NCI-H69 (cell line): ENCODE data around the gene PTH2.
"Not testable (repeated sequence)": the region's sequence is repeated elsewhere in the genome, so short reads cannot be mapped to it uniquely, and the experiment has no call there.

Experiments used
- DNase-seq: peaks from one replicate; lab custom pipeline; 2025; lab: John Stamatoyannopoulos, UW

PTH2 gene

GRCh38 chr19:49382639-49383038 is 40.6 kb downstream of the PTH2 start:
- no peak for DNase-seq

GRCh38 chr19:49380391-49380790 is 42.9 kb downstream of the PTH2 start:
- no peak for DNase-seq

- DNase-seq, result no peak
These were observed 44.7 kb downstream of the PTH2 start for GRCh38 chr19:49378512-49378911.

- DNase-seq, result no peak
These were observed 48.4 kb downstream of the PTH2 start for GRCh38 chr19:49374665-49375434.

GRCh38 chr19:49373174-49373573 is 50.1 kb downstream of the PTH2 start:
- not testable (repeated sequence) for DNase-seq
